B cell (primary cell): ENCODE data around the gene LTA4H. TPM values are rescaled to one million over a fixed set of nuclear protein-coding genes. Genes with fewer than 3 reads are reported as not detected.

Experiments used
- ATAC-seq: fragments of 200-7000 bp; cut with Tn5 transposase; one replicate; pipeline ENCODE4 v1.10.0; 2021; ENCODE audit warnings: low read depth, mild to moderate bottlenecking, moderate number of reproducible peaks, moderate library complexity
- CTCF ChIA-PET: fragments of 350-600 bp; sonication (Branson Sonifier 250); formaldehyde crosslinking; loops from one replicate; lab custom pipeline; 2021; ENCODE audit warnings: antibody characterized with exemption, inconsistent platforms; lab: Charles Lee
- POLR2A ChIA-PET: fragments of 350-600 bp; sonication (Branson Sonifier 250); formaldehyde crosslinking; loops from one replicate; lab custom pipeline; 2021; ENCODE audit warnings: antibody characterized with exemption; lab: Charles Lee
- DNase-seq: peaks from one replicate; pipeline ENCODE4 v3.0.0; 2013
- H2AFZ ChIP-seq: 2 replicates; pipeline ENCODE4 v1.6.1; 2012; ENCODE audit warnings: mild to moderate bottlenecking, low read depth, low read length; ENCODE audit not compliant: insufficient read depth, poor library complexity, severe bottlenecking
- H3K27ac ChIP-seq, 2 donors: 1 replicate in 1 of 2; 2 replicates in 1 of 2; pipeline ENCODE4 v1.5.1; 2012 to 2013; ENCODE audit warnings: low read length in 2 of 2, mild to moderate bottlenecking in 2 of 2, moderate library complexity in 1 of 2
- H3K27me3 ChIP-seq, 4 experiments: fragments of 200-600 bp in 1 of 4; sonication (generic) in 1 of 4; replicated peaks in 1 of 4; 1 replicate in 2 of 4; 2 replicates in 2 of 4; pipeline versions ENCODE4 v1.6.1 to v1.7.0; 2013 to 2016; ENCODE audit warnings: low read length in 3 of 4, mild to moderate bottlenecking in 2 of 4, mixed read lengths in 1 of 4, moderate library complexity in 1 of 4; ENCODE audit not compliant: insufficient read depth in 4 of 4, control insufficient read depth in 3 of 4; ENCODE audit errors: control extremely low read depth in 1 of 4
- H3K36me3 ChIP-seq, 2 experiments: replicated peaks in 1 of 2; 1 replicate in 1 of 2; 2 replicates in 1 of 2; pipeline versions ENCODE4 v1.6.1 to v1.7.1; 2013; ENCODE audit warnings: low read length in 1 of 2; ENCODE audit not compliant: insufficient read depth in 2 of 2, control insufficient read depth in 1 of 2; ENCODE audit errors: control extremely low read depth in 1 of 2, extremely low read depth in 1 of 2
- H3K4me1 ChIP-seq, 2 donors: fragments of 200-600 bp in 1 of 2; sonication (generic) in 1 of 2; 1 replicate in 1 of 2; 2 replicates in 1 of 2; pipeline versions ENCODE4 v1.5.1 to v1.6.1; 2013 to 2017; ENCODE audit warnings: low read length in 2 of 2; ENCODE audit not compliant: control insufficient read depth in 2 of 2, insufficient read depth in 2 of 2
- H3K4me2 ChIP-seq: replicated peaks from 2 replicates; pipeline ENCODE3; 2012; ENCODE audit warnings: mild to moderate bottlenecking, low read depth, low read length; ENCODE audit not compliant: poor library complexity, severe bottlenecking
- H3K4me3 ChIP-seq, 5 experiments: fragments of 200-600 bp in 1 of 5; sonication (generic) in 1 of 5; 1 replicate in 3 of 5; 2 replicates in 2 of 5; pipeline versions ENCODE4 v1.5.1 to v1.7.0; 2011 to 2016; ENCODE audit warnings: low read length in 4 of 5, mild to moderate bottlenecking in 4 of 5, low read depth in 2 of 5, control low read depth in 1 of 5, moderate library complexity in 1 of 5; ENCODE audit not compliant: insufficient read depth in 1 of 5; ENCODE audit errors: control extremely low read depth in 1 of 5, extremely low read depth in 1 of 5
- H3K79me2 ChIP-seq: fragments of 200-600 bp; sonication (generic); one replicate; pipeline ENCODE4 v1.6.0; 2016; ENCODE audit warnings: low read length; ENCODE audit not compliant: control insufficient read depth, insufficient read depth
- H3K9ac ChIP-seq: fragments of 200-600 bp; sonication (generic); 2 replicates; pipeline ENCODE4 v1.6.1; 2017; ENCODE audit warnings: mild to moderate bottlenecking, low read length, moderate library complexity
- H3K9me3 ChIP-seq, 3 donors: one replicate each; pipeline versions ENCODE4 v1.6.1 to v1.7.1; 2013; ENCODE audit warnings: low read length in 2 of 3; ENCODE audit not compliant: control insufficient read depth in 2 of 3, insufficient read depth in 1 of 3; ENCODE audit errors: control extremely low read depth in 1 of 3
- H4K20me1 ChIP-seq: 2 replicates; pipeline ENCODE4 v1.6.0; 2012; ENCODE audit warnings: mild to moderate bottlenecking, low read length; ENCODE audit not compliant: insufficient read depth, control insufficient read depth, poor library complexity, severe bottlenecking
- H3K27ac Mint-ChIP-seq: one replicate; pipeline ENCODE4 v1.8.0; 2021; ENCODE audit warnings: mixed read lengths
- H3K27me3 Mint-ChIP-seq: one replicate; pipeline ENCODE4 v1.8.0; 2021; ENCODE audit warnings: mixed read lengths
- H3K4me1 Mint-ChIP-seq: one replicate; pipeline ENCODE4 v1.8.0; 2021; ENCODE audit warnings: mixed read lengths
- H3K4me3 Mint-ChIP-seq: one replicate; pipeline ENCODE4 v1.8.0; 2021; ENCODE audit warnings: mixed read lengths
- H3K9me3 Mint-ChIP-seq: one replicate; pipeline ENCODE4 v1.8.0; 2022; ENCODE audit warnings: mixed read lengths; ENCODE audit not compliant: insufficient read depth
- EZH2 ChIP-seq: IDR thresholded peaks from 2 replicates; pipeline ENCODE4 v1.6.1; 2012; ENCODE audit warnings: borderline replicate concordance, low read depth, mild to moderate bottlenecking, moderate library complexity, low read length; ENCODE audit not compliant: insufficient read depth, poor library complexity, severe bottlenecking
- WGBS: methylation state at CpG from one replicate; pipeline ENCODE4 v1.1.5; 2013; ENCODE audit warnings: missing lambda C conversion rate; ENCODE audit not compliant: insufficient coverage; 5-methylcytosine and 5-hydroxymethylcytosine counted together
- intact Hi-C: fragments of 100-400 bp; cut with micrococcal nuclease; formaldehyde crosslinking; loops from one replicate; pipeline ENCODE4 v1.10.0; 2022
- polyA plus RNA-seq: library from polyadenylated mRNA; depleted of rRNA; stranded (reverse); fragments of >200 nt; gene quantifications from 2 replicates; pipeline ENCODE4 v1.2.3, GENCODE V29; 2012
- total RNA-seq, 2 donors: library from RNA; stranded (reverse); fragments of 120-200 nt in 1 of 2; gene quantifications; 1 replicate in 1 of 2; 2 replicates in 1 of 2; pipeline versions ENCODE4 v1.2.3 to v1.2.4, GENCODE V29; 2013 to 2022
- TF ChIP-seq, protein P1 (sequence below): fragments of 200-600 bp; IDR thresholded peaks from one replicate; pipeline ENCODE4 v1.8.0; 2022; ENCODE audit warnings: antibody characterized with exemption, mild to moderate bottlenecking

The LTA4H gene
- total and polyA plus RNA-seq, 2 donors (not counting 1 experiment from before 2014, with no cell fraction given) = 153 to 167 TPM

DNA sequence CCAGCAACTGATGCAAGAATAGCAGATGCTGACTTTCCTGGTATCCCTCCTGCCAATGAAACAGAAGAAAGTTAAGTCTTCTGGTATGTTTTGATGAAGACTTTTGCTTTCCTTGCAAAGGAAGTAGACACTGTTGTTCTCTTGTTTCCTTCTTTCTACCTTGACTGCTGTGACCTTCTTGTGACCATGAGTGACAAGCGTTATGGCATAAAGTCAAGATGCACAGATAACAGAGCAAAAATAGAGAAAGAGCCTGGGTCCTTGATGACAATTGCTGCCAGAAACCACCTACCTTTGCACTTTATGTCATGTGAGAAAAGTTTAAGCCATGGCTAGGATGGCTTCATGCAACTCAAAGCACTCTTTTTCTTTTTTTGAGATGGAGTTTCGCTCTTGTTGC is 49.2 kb upstream of the LTA4H start:
- no peaks in the 10 kb centered on the region for H3K36me3 ChIP-seq
- no peaks in the 10 kb centered on the region for H4K20me1 ChIP-seq
- no peak for TF ChIP-seq EZH2
- TF ChIP-seq, protein P1, sequence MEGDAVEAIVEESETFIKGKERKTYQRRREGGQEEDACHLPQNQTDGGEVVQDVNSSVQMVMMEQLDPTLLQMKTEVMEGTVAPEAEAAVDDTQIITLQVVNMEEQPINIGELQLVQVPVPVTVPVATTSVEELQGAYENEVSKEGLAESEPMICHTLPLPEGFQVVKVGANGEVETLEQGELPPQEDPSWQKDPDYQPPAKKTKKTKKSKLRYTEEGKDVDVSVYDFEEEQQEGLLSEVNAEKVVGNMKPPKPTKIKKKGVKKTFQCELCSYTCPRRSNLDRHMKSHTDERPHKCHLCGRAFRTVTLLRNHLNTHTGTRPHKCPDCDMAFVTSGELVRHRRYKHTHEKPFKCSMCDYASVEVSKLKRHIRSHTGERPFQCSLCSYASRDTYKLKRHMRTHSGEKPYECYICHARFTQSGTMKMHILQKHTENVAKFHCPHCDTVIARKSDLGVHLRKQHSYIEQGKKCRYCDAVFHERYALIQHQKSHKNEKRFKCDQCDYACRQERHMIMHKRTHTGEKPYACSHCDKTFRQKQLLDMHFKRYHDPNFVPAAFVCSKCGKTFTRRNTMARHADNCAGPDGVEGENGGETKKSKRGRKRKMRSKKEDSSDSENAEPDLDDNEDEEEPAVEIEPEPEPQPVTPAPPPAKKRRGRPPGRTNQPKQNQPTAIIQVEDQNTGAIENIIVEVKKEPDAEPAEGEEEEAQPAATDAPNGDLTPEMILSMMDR = no peak
- 100% methylated on average over 2 of the region's 2 CpGs for WGBS
- H3K27me3 ChIP-seq = no peaks in the 10 kb centered on the region
- H3K4me2 ChIP-seq = no peak overlapping the region
- ATAC-seq (no peak), DNase-seq (no peak)
- Mint-ChIP-seq H3K4me1 (no peaks in the 10 kb centered on the region), H3K4me3 (no peak overlapping the region), H3K27me3 (no peaks in the 10 kb centered on the region), H3K27ac (no peak overlapping the region), H3K9me3 (peaks cover 6% of the 10 kb centered on the region)
- ChIA-PET CTCF (no interaction called here), POLR2A (no interaction called here)
- no peak overlapping the region for H3K9ac ChIP-seq
- H3K9me3 ChIP-seq = peaks cover 0 to 8% (median 0%) of the 10 kb centered on the region in 3 donors
- intact Hi-C loops = no loop called here
- no peak overlapping the region for H3K27ac ChIP-seq
- H2AFZ ChIP-seq = no peak overlapping the region
- H3K79me2 ChIP-seq = no peaks in the 10 kb centered on the region
- H3K4me1 ChIP-seq = no peaks in the 10 kb centered on the region
- H3K4me3 ChIP-seq = no peak overlapping the region

DNA sequence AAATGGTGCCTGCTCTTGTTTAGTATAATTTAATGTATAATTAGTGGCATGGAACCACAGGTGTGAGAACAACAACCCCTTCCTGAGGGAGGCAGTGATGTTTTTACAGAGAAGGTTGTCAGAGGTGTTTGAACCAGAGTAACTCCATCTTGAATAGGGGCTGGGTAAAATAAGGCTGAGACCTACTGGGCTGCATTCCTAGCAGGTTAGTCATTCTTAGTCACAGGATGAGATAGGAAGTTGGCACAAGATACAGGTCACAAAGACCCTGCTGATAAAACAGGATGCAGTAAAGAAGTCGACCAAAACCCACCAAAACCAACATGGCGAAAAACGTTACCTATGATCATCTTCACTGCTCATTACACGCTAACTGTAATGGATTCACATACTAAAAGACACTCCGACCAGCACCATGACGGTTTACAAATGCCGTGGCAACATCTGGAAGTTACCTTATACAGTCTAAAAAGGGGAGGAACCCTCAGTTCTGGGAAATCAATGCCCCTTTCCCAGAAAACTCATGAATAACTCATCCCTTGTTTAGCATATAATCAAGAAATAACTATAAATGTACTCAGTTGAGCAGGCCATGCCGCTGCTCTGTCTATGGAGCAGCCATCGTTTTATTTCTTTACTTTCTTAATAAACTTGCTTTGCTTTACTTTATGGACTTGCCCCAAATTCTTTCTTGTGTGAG is 47.8 kb upstream of the LTA4H start:
- Histone ChIP-seq H4K20me1 (no peaks in the 10 kb centered on the region), H3K4me2 (no peak overlapping the region), H2AFZ (no peak overlapping the region), H3K4me3 (no peak overlapping the region), H3K4me1 (no peaks in the 10 kb centered on the region), H3K9me3 (peaks cover 0 to 8% (median 0%) of the 10 kb centered on the region in 3 donors), H3K79me2 (no peaks in the 10 kb centered on the region), H3K27ac (no peak overlapping the region), H3K36me3 (no peaks in the 10 kb centered on the region), H3K9ac (no peak overlapping the region), H3K27me3 (no peaks in the 10 kb centered on the region)
- ATAC-seq (no peak), DNase-seq (no peak)
- ChIA-PET POLR2A (no interaction called here), CTCF (no interaction called here)
- TF ChIP-seq, protein P1 = no peak
- TF ChIP-seq EZH2 = no peak
- Mint-ChIP-seq H3K27me3 (no peaks in the 10 kb centered on the region), H3K9me3 (no peaks in the 10 kb centered on the region), H3K4me3 (no peak overlapping the region), H3K27ac (no peak overlapping the region), H3K4me1 (no peaks in the 10 kb centered on the region)
- intact Hi-C loops = no loop called here
- WGBS = 100% methylated on average over 5 of the region's 9 CpGs
